IMR-90 (cell line): ENCODE results near the gene GATAD2A. TPM values are rescaled to one million over a fixed set of nuclear protein-coding genes. Genes with fewer than 3 reads are reported as not detected.

ENCODE experiments used
- ATAC-seq: fragments of 200-7000 bp; cut with Tn5 transposase; 2 replicates; pipeline ENCODE4 v1.9.1; 2020; ENCODE audit warnings: low read depth, mild to moderate bottlenecking, moderate library complexity
- BruUV-seq: library from RNA; stranded (reverse); fragments of 400-500 nt; replicated peaks from 2 replicates; lab custom pipeline; 2021; lab: Mats Ljungman, UMichigan
- CTCF ChIA-PET: fragments of 300-600 bp; formaldehyde crosslinking; extraction: SDS; loops from one replicate; lab custom pipeline; 2021; ENCODE audit warnings: antibody characterized with exemption; lab: Yijun Ruan, JAX
- POLR2A ChIA-PET: fragments of 300-600 bp; sonication (Branson Sonifier 250); formaldehyde crosslinking; loops from one replicate; lab custom pipeline; 2022; ENCODE audit warnings: antibody characterized with exemption; ENCODE audit not compliant: unreplicated experiment; lab: Charles Lee
- DNase-seq: peaks from one replicate; pipeline ENCODE4 v3.0.0; 2013
- H2AFZ ChIP-seq: replicated peaks from 2 replicates; pipeline ENCODE3; 2013; ENCODE audit warnings: low read length, mild to moderate bottlenecking; ENCODE audit not compliant: poor library complexity
- H2AK5ac ChIP-seq: 2 replicates; pipeline ENCODE4 v1.6.1; 2013; ENCODE audit warnings: low read depth, low read length, inconsistent platforms
- H2AK9ac ChIP-seq: replicated peaks from 2 replicates; pipeline ENCODE3; 2013; ENCODE audit warnings: mild to moderate bottlenecking, low read depth, low read length, moderate library complexity; ENCODE audit not compliant: poor library complexity
- H2BK120ac ChIP-seq: 2 replicates; pipeline ENCODE4 v1.6.1; 2013; ENCODE audit warnings: low read depth, low read length, inconsistent platforms
- H2BK15ac ChIP-seq: 3 replicates; pipeline ENCODE4 v1.6.1; 2013; ENCODE audit warnings: low read depth, low read length, inconsistent platforms
- H2BK20ac ChIP-seq: 2 replicates; pipeline ENCODE4 v1.6.1; 2013; ENCODE audit warnings: low read depth, mild to moderate bottlenecking, inconsistent platforms, low read length, moderate library complexity
- H2BK5ac ChIP-seq: 2 replicates; pipeline ENCODE4 v1.6.1; 2013; ENCODE audit warnings: mild to moderate bottlenecking, low read depth, low read length, inconsistent platforms; ENCODE audit not compliant: poor library complexity, severe bottlenecking
- H3K14ac ChIP-seq: replicated peaks from 2 replicates; pipeline ENCODE4 v1.6.1; 2013; ENCODE audit warnings: low read depth, low read length, inconsistent platforms
- H3K18ac ChIP-seq: 2 replicates; pipeline ENCODE4 v1.6.1; 2013; ENCODE audit warnings: low read depth, low read length, control low read depth
- H3K23ac ChIP-seq: 2 replicates; pipeline ENCODE4 v1.6.1; 2013; ENCODE audit warnings: low read depth, low read length, inconsistent platforms
- H3K27ac ChIP-seq: 2 replicates; pipeline ENCODE4 v1.5.1; 2013; ENCODE audit warnings: mild to moderate bottlenecking, control low read depth, low read length; ENCODE audit not compliant: insufficient read depth
- H3K27me3 ChIP-seq: 2 replicates; pipeline ENCODE4 v1.6.1; 2013; ENCODE audit warnings: low read length; ENCODE audit not compliant: control insufficient read depth, insufficient read depth
- H3K36me3 ChIP-seq: 2 replicates; pipeline ENCODE4 v1.6.1; 2013; ENCODE audit warnings: low read length, mixed read lengths; ENCODE audit not compliant: control insufficient read depth, insufficient read depth
- H3K4ac ChIP-seq: 2 replicates; pipeline ENCODE4 v1.6.1; 2013; ENCODE audit warnings: low read depth, low read length, inconsistent platforms
- H3K4me1 ChIP-seq: 2 replicates; pipeline ENCODE4 v1.6.1; 2013; ENCODE audit warnings: low read length, mixed read lengths; ENCODE audit not compliant: control insufficient read depth, insufficient read depth
- H3K4me2 ChIP-seq: 2 replicates; pipeline ENCODE4 v1.6.1; 2013; ENCODE audit warnings: low read depth, mild to moderate bottlenecking, control low read depth, low read length, moderate library complexity
- H3K4me3 ChIP-seq: 2 replicates; pipeline ENCODE4 v1.5.1; 2013; ENCODE audit warnings: low read depth, mild to moderate bottlenecking, control low read depth, low read length, moderate library complexity; ENCODE audit not compliant: insufficient read depth
- H3K56ac ChIP-seq: 2 replicates; pipeline ENCODE4 v1.6.1; 2013; ENCODE audit warnings: low read length, inconsistent platforms; ENCODE audit not compliant: insufficient read depth; ENCODE audit errors: extremely low read depth
- H3K79me1 ChIP-seq, 2 experiments: 2 replicates each; pipeline ENCODE4 v1.6.1; 2013; ENCODE audit warnings: low read length in 2 of 2, inconsistent platforms in 1 of 2, low read depth in 1 of 2
- H3K9ac ChIP-seq: 2 replicates; pipeline ENCODE4 v1.6.1; 2013; ENCODE audit warnings: low read depth, low read length, control low read depth
- H3K9me1 ChIP-seq: 2 replicates; pipeline ENCODE4 v1.6.1; 2013; ENCODE audit warnings: low read length, inconsistent platforms; ENCODE audit not compliant: insufficient read depth
- H3K9me3 ChIP-seq: 2 replicates; pipeline ENCODE4 v1.6.1; 2013; ENCODE audit warnings: low read length; ENCODE audit not compliant: control insufficient read depth, insufficient read depth
- H4K20me1 ChIP-seq: 2 replicates; pipeline ENCODE4 v1.6.1; 2013; ENCODE audit warnings: low read length, inconsistent platforms; ENCODE audit not compliant: insufficient read depth
- H4K5ac ChIP-seq: 2 replicates; pipeline ENCODE4 v1.6.1; 2013; ENCODE audit warnings: mild to moderate bottlenecking, low read depth, low read length, control low read depth
- H4K8ac ChIP-seq, 2 experiments: 2 replicates each; pipeline ENCODE4 v1.6.1; 2013; ENCODE audit warnings: low read depth in 2 of 2, low read length in 2 of 2, control low read depth in 1 of 2, inconsistent platforms in 1 of 2
- H4K91ac ChIP-seq: 2 replicates; pipeline ENCODE4 v1.6.1; 2013; ENCODE audit warnings: low read depth, low read length, inconsistent platforms; ENCODE audit not compliant: insufficient read depth
- BHLHE40 ChIP-seq: fragments of 150-350 bp; IDR thresholded peaks from 2 replicates; pipeline ENCODE4 v1.6.1; 2016; ENCODE audit warnings: mild to moderate bottlenecking, low read depth, low read length
- CEBPB ChIP-seq: IDR thresholded peaks from 2 replicates; pipeline ENCODE4 v1.6.1; 2012; ENCODE audit warnings: low read depth, low read length, improper control_type of control experiment
- CHD1 ChIP-seq: IDR thresholded peaks from 2 replicates; pipeline ENCODE4 v1.6.1; 2012; ENCODE audit warnings: low read depth, low read length, improper control_type of control experiment
- CTCF ChIP-seq: conservative IDR thresholded peaks from 2 replicates; pipeline ENCODE4 v1.5.1; 2012; ENCODE audit warnings: mild to moderate bottlenecking, low read depth, low read length, improper control_type of control experiment
- ELK1 ChIP-seq: fragments of 150-350 bp; IDR thresholded peaks from 2 replicates; pipeline ENCODE4 v1.6.1; 2016; ENCODE audit warnings: low read depth, mild to moderate bottlenecking, low read length, moderate library complexity, borderline replicate concordance
- FOS ChIP-seq: fragments of 150-350 bp; IDR thresholded peaks from 2 replicates; pipeline ENCODE4 v1.6.1; 2016; ENCODE audit warnings: low read depth, low read length
- MAFK ChIP-seq: IDR thresholded peaks from 2 replicates; pipeline ENCODE4 v1.6.1; 2012; ENCODE audit warnings: low read depth, low read length, improper control_type of control experiment
- MAZ ChIP-seq: IDR thresholded peaks from 2 replicates; pipeline ENCODE4 v1.6.1; 2012; ENCODE audit warnings: low read depth, mild to moderate bottlenecking, low read length, improper control_type of control experiment, moderate library complexity, borderline replicate concordance
- MXI1 ChIP-seq: IDR thresholded peaks from 2 replicates; pipeline ENCODE4 v1.6.1; 2012; ENCODE audit warnings: low read depth, mild to moderate bottlenecking, low read length, moderate library complexity, borderline replicate concordance
- NFE2L2 ChIP-seq: fragments of 150-350 bp; IDR thresholded peaks from 2 replicates; pipeline ENCODE4 v1.6.1; 2016; ENCODE audit warnings: low read depth, mild to moderate bottlenecking, low read length
- POLR2A ChIP-seq: IDR thresholded peaks from 2 replicates; pipeline ENCODE4 v1.6.1; 2012; ENCODE audit warnings: mild to moderate bottlenecking, low read depth, low read length
- RAD21 ChIP-seq: IDR thresholded peaks from 2 replicates; pipeline ENCODE4 v1.6.1; 2012; ENCODE audit warnings: low read length, improper control_type of control experiment
- RCOR1 ChIP-seq: IDR thresholded peaks from 2 replicates; pipeline ENCODE4 v1.6.1; 2012; ENCODE audit warnings: mild to moderate bottlenecking, low read length, improper control_type of control experiment; ENCODE audit not compliant: insufficient replicate concordance
- RFX5 ChIP-seq: IDR thresholded peaks from 2 replicates; pipeline ENCODE4 v1.8.0; 2012; ENCODE audit warnings: low read depth, mild to moderate bottlenecking, low read length, moderate library complexity
- SMC3 ChIP-seq: fragments of 150-350 bp; IDR thresholded peaks from 2 replicates; pipeline ENCODE4 v1.6.1; 2016; ENCODE audit warnings: low read depth, mild to moderate bottlenecking, antibody characterized with exemption, low read length, moderate library complexity
- USF2 ChIP-seq: fragments of 150-350 bp; IDR thresholded peaks from 2 replicates; pipeline ENCODE4 v1.6.1; 2017; ENCODE audit warnings: mild to moderate bottlenecking, antibody characterized with exemption, low read length, low read depth
- WGBS, 2 experiments: methylation state at CpG; one replicate each; pipeline versions ENCODE4 v1.1.5 to v1.1.7; 2013; ENCODE audit warnings: missing lambda C conversion rate in 2 of 2; ENCODE audit not compliant: insufficient read length in 1 of 2; ENCODE audit errors: extremely low coverage in 2 of 2; 5-methylcytosine and 5-hydroxymethylcytosine counted together
- dilution Hi-C: fragments of 300-500 bp; cut with HindIII; formaldehyde crosslinking; loops from one replicate; pipeline ENCODE4 v1.14.3; 2018; ENCODE audit warnings: low sequenced_read_pairs; ENCODE audit not compliant: unreplicated experiment
- in situ Hi-C: fragments of 300-500 bp; cut with MboI; formaldehyde crosslinking; loops from 3 replicates; pipeline ENCODE4 v1.14.3; 2019; ENCODE audit warnings: low sequenced_read_pairs, inconsistent platforms, mixed read lengths
- intact Hi-C: fragments of 100-400 bp; cut with micrococcal nuclease; formaldehyde crosslinking; loops from 2 replicates; pipeline ENCODE4 v1.10.0; 2022
- polyA plus RNA-seq, 3 experiments: library from polyadenylated mRNA; depleted of rRNA; stranded (reverse); fragments of >200 nt; gene quantifications; 2 replicates each; pipeline ENCODE4 v1.2.3, GENCODE V29; 2012; ENCODE audit warnings: low replicate concordance in 1 of 3
- total RNA-seq: library from RNA; depleted of rRNA; stranded (reverse); fragments of >200 nt; gene quantifications from 2 replicates; pipeline ENCODE4 v1.2.3, GENCODE V29; 2012

The GATAD2A gene
- total and polyA plus RNA-seq, 2 of the 4 experiments (the other 2 are of a cell fraction), result 23.5 to 33.2 TPM

- Histone ChIP-seq H2AFZ (no peak overlapping the region), H3K27me3 (no peaks in the 10 kb centered on the region), H2BK20ac (no peak overlapping the region), H2AK9ac (no peak overlapping the region), H3K4me1 (no peaks in the 10 kb centered on the region), H3K4me2 (no peak overlapping the region), H3K18ac (no peak overlapping the region), H3K23ac (no peak overlapping the region), H3K9me1 (peaks cover 35% of the 10 kb centered on the region), H3K4me3 (no peak overlapping the region), H2AK5ac (no peak overlapping the region), H4K5ac (no peak overlapping the region), H3K9ac (no peak overlapping the region), H3K4ac (no peak overlapping the region), H2BK120ac (no peak overlapping the region), H3K79me1 (peaks cover 5 to 89% of the 10 kb centered on the region in 2 experiments), H3K56ac (no peak overlapping the region), H4K20me1 (peaks cover 97% of the 10 kb centered on the region), H2BK5ac (no peak overlapping the region), H4K8ac (no peak overlapping the region), H2BK15ac (no peak overlapping the region), H3K14ac (no peak overlapping the region), H3K9me3 (no peaks in the 10 kb centered on the region), H3K36me3 (no peaks in the 10 kb centered on the region), H3K27ac (no peak overlapping the region), H4K91ac (no peak overlapping the region)
- no TSS peak for BruUV-seq
- POLR2A ChIA-PET, result no interaction called here
- DNase-seq (no peak), ATAC-seq (no peak)
- CTCF ChIA-PET, result no interaction called here
- TF ChIP-seq CEBPB (no peak), MAFK (no peak), RFX5 (no peak), FOS (no peak), POLR2A (no peak), SMC3 (no peak), CTCF (no peak), BHLHE40 (no peak), RCOR1 (no peak), USF2 (no peak), ELK1 (no peak), CHD1 (no peak), MAZ (no peak), MXI1 (no peak), NFE2L2 (no peak), RAD21 (no peak)
- intact Hi-C loops, result no loop called here
- in situ Hi-C loops, result no loop called here
- WGBS, 2 experiments, result no CpG with 5 or more reads among the region's 3 CpGs
- dilution Hi-C loops, result no loop called here
These were observed 21.8 kb downstream of the GATAD2A start for GRCh38 chr19:19427302-19427701.
